ENCODE data around the gene AKR1C3.

- TF ChIP-seq, protein P1, sequence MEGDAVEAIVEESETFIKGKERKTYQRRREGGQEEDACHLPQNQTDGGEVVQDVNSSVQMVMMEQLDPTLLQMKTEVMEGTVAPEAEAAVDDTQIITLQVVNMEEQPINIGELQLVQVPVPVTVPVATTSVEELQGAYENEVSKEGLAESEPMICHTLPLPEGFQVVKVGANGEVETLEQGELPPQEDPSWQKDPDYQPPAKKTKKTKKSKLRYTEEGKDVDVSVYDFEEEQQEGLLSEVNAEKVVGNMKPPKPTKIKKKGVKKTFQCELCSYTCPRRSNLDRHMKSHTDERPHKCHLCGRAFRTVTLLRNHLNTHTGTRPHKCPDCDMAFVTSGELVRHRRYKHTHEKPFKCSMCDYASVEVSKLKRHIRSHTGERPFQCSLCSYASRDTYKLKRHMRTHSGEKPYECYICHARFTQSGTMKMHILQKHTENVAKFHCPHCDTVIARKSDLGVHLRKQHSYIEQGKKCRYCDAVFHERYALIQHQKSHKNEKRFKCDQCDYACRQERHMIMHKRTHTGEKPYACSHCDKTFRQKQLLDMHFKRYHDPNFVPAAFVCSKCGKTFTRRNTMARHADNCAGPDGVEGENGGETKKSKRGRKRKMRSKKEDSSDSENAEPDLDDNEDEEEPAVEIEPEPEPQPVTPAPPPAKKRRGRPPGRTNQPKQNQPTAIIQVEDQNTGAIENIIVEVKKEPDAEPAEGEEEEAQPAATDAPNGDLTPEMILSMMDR (IDR thresholded peaks at IDR 0.05) = no peak
- TF ChIP-seq EZH2 (IDR thresholded peaks at IDR 0.05) (no peak), EZH2phosphoT487 (IDR thresholded peaks at IDR 0.05) (no peak)
Measured at GRCh38 chr10:5095687-5096086, 1.5 kb downstream of the AKR1C3 start.

All from neural progenitor cell (in vitro differentiated cells).